Stomach (tissue), 4 donors: ENCODE data around the gene PKNOX2.

Source experiments
- CTCF ChIP-seq, 7 experiments: fragments of 450-650 bp in 4 of 7; fragments of 200-600 bp in 3 of 7; sonication (generic) in 3 of 7; IDR thresholded peaks; one replicate each; pipeline ENCODE4 v1.5.1; 2016 to 2019; ENCODE audit warnings: antibody characterized with exemption in 7 of 7, control low read depth in 2 of 7, mild to moderate bottlenecking in 1 of 7
- EP300 ChIP-seq: sonication (generic); formaldehyde crosslinking; IDR thresholded peaks from one replicate; pipeline ENCODE4 v1.6.1; 2017; ENCODE audit warnings: antibody characterized with exemption
- POLR2A ChIP-seq, 4 donors: fragments of 450-650 bp; IDR thresholded peaks; one replicate each; pipeline ENCODE4 v1.6.1; 2016; ENCODE audit warnings: antibody characterized with exemption in 4 of 4, control low read depth in 2 of 4, mild to moderate bottlenecking in 1 of 4, moderate library complexity in 1 of 4
- POLR2AphosphoS5 ChIP-seq, 3 donors: sonication (generic); formaldehyde crosslinking; IDR thresholded peaks; one replicate each; pipeline ENCODE4 v1.6.1; 2016; ENCODE audit warnings: antibody characterized with exemption in 3 of 3

DNA sequence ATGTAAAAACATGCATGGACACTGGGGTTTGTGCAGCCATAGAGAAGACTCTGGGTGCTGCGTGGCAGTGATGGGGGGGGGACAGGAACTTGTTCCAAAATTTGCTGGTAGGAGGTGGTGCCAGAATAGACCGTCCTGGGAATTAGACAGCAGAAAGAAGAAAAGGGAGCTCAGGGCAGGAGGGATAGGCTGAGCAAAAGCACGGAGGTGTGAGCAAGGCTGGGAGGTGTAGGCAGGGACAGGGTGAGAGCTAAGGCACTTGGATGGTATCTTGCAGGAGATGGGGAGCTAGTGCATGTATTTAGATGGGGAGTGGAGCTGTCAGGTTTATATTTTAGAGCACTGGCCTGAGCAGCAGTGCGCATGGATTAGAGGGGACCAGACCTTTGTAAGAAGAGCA lies 53.8 kb downstream of the PKNOX2 start:
- TF ChIP-seq CTCF (IDR thresholded peaks at IDR 0.05) (no peak), POLR2A (IDR thresholded peaks at IDR 0.05) (no peak), POLR2AphosphoS5 (IDR thresholded peaks at IDR 0.05) (no peak), EP300 (no peak)
